HG03575 (cell line): ENCODE data around the gene SETD5.

Experiments
- ATAC-seq: cut with Tn5 transposase; IDR thresholded peaks from one replicate; pipeline ENCODE4 v1.9.1; 2021; ENCODE audit not compliant: unreplicated experiment, insufficient number of reproducible peaks, low FRiP score; ENCODE audit errors: extremely low read depth

Gene SETD5

DNA sequence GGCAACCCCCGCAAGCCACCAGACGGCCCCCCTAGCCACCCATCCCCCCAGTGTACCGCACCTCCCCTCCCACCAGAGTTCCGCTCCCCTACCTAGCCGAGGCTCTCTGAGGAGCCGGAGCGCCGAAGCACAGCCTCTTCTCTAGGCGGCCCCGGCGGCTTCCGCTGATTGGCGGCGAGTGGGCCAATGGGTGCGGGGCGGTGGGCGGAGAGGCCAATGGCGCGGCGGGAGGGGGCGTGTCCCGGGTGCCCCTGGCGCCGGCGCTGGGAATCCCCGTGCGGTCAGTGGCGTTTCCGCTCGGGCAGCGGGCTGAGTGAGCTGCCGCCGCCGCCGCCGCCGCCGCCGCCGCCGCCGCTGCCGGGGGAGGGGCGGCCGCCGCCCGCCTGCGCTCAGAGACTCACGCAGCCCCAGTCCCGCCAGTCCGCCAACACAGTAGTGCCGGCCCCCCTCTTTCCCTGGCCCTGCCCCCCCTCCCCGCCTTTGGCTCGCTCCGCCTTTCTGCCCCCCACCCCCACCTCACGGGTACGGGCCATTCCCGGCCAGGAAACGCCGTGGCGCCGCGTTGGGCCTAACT lies at the start of gene SETD5:
SETD5 (plus strand) TSS at position 284 of the 574 bp plus-strand sequence. CDS start 31,324 bp downstream, outside the sequence.
- peak; percentile 15 for ATAC-seq

DNA sequence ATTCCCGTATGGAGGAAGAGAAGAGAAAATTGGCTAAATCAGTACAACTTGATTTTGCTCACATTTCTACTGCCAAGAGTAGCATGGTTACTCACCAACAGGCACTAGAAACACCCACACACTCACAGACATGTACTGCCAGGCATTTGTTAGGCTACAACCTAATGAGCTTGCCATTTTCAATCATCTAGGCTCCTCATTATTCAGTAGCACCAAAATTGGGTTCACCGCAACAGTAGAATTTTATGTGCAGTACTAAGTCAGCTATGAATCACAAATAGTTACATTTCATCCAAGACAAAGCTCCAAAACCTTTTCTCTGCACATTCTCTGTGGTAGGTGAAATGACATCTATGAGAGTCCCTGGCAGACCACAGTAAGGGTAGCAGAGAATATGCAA lies 49.5 kb upstream of the SETD5 start:
- no peak for ATAC-seq

- no peak for ATAC-seq
Measured at GRCh38 chr3:9349321-9350117, 47.9 kb upstream of the SETD5 start.

- no peak for ATAC-seq
Measured at GRCh38 chr3:9351709-9352126, 45.7 kb upstream of the SETD5 start.

DNA sequence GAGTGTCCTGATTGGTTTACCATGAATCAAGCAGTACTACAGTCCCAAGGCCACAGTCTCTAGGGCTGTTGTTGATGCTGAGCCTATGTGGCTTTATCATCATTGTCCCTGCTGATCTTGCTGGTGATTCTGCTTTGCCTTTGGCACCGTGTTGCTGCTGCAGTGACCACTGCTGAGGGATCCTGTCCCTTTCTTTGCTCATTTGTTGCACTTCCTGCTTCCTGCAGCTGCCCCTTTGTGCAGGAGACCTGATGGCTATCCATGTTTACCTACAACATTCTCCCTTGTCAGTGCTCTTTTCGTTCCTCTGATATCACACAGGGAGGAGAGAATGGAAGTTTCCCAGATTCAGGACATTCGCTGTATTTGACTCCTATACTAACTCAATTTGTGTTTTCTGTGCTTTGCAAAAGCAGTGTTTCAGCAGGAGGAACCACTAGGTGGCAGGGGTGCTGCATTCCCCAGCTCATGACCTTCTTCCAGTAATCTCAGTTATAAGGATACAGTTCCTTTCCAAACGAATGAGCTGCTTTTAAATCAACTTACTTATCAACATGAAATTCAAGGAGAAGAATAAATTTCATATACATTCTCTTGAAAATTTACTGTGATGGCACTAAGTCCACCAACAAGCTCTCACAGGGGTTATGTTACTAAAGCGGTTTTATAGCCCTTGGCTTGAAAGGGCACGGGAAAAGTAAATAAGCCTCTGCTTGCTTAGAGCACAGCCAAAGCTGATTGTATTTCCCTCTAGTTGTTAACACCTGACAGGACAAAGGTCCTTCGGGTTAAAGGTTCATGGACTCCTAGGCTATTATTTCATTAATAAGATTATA lies 44.3 kb upstream of the SETD5 start:
- no peak for ATAC-seq

GRCh38 chr3:9361691-9362388 lies 35.6 kb upstream of the SETD5 start:
- ATAC-seq = no peak

- ATAC-seq = peak; percentile 63
Measured at GRCh38 chr3:9362731-9363530, 34.5 kb upstream of the SETD5 start, which contains the start of gene THUMPD3. Gene THUMPD3, plus strand, starts transcription at chr3:9363054. Its CDS starts 2,015 bp downstream, at chr3:9365069.

- no peak for ATAC-seq
Measured at GRCh38 chr3:9369508-9369907, 27.9 kb upstream of the SETD5 start.

- no peak for ATAC-seq
Measured at GRCh38 chr3:9373465-9373864, 23.9 kb upstream of the SETD5 start.

GRCh38 chr3:9377981-9378380 lies 19.4 kb upstream of the SETD5 start:
- ATAC-seq = no peak

- ATAC-seq = no peak
Measured at GRCh38 chr3:9379327-9379726, 18.1 kb upstream of the SETD5 start.

GRCh38 chr3:9380014-9380413 lies 17.4 kb upstream of the SETD5 start:
- ATAC-seq = no peak

DNA sequence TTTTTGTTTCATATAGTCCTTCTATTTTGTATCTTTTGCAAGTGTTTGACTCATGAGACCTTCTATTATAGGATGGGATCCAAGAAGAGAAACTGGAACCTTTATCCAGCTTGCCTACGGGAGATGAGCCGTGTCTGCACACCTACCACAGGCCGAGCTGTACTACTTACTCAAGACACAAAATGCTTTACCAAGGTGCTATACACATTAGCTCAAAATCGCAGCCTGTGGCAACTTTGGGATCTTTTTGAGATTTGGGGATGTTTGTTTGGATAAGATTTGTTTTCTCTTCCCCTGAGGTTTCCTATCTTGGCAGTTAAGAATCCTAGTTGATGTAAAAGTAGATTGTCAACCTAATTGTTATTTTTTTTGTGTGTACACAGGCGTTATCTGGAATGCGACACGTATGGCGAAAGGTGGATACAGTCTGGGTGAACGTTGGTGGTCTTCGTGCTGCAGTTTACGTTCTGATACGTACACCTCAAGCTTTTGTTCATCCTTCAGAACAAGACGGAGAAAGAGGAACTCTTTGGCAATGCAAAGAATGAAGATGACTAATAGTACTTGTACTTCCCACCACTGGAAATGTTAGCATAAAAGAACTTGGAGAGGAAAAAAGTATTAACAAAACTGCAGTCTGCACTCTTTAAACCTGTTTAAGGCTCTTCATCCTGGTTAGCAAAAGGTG lies 13.1 kb upstream of the SETD5 start:
- no peak for ATAC-seq

GRCh38 chr3:9385187-9386077 lies 12.0 kb upstream of the SETD5 start:
- no peak for ATAC-seq

- no peak for ATAC-seq
Measured at GRCh38 chr3:9386078-9386459, 11.3 kb upstream of the SETD5 start.

GRCh38 chr3:9386501-9387321 lies 10.7 kb upstream of the SETD5 start:
- ATAC-seq = no peak
